OCI-LY3 (cell line): ENCODE data around the gene RHNO1.
"Not testable (repeated sequence)": the region's sequence is repeated elsewhere in the genome, so short reads cannot be mapped to it uniquely, and the experiment has no call there.

ENCODE experiments used
- H2AFZ ChIP-seq: fragments of 200-600, 300-600 bp; shearing (Covaris generic); 2 replicates; pipeline ENCODE4 v1.6.0; 2014; ENCODE audit warnings: antibody characterized with exemption, low read depth, low read length
- H3K27ac ChIP-seq: fragments of 200-600, 300-600 bp; sonication (generic); 2 replicates; pipeline ENCODE4 v1.5.1; 2014; ENCODE audit warnings: mild to moderate bottlenecking, low read length, moderate library complexity, mixed read lengths
- H3K27me3 ChIP-seq: fragments of 200-600, 300-600 bp; sonication (generic); 2 replicates; pipeline ENCODE4 v1.6.1; 2014; ENCODE audit warnings: low read depth, low read length, mixed read lengths
- H3K36me3 ChIP-seq: fragments of 200-600, 300-600 bp; sonication (generic); replicated peaks from 2 replicates; pipeline ENCODE3; 2014; ENCODE audit warnings: low read depth, low read length, mixed read lengths
- H3K4me1 ChIP-seq: fragments of 300-600, 200-600 bp; sonication (generic); 2 replicates; pipeline ENCODE4 v1.6.1; 2014; ENCODE audit warnings: low read length, mixed read lengths
- H3K4me2 ChIP-seq: fragments of 200-600, 300-600 bp; sonication (generic); 2 replicates; pipeline ENCODE4 v1.6.1; 2014; ENCODE audit warnings: low read length, mixed read lengths
- H3K4me3 ChIP-seq: fragments of 300-600, 200-600 bp; sonication (generic); 2 replicates; pipeline ENCODE4 v1.5.1; 2014; ENCODE audit warnings: antibody characterized with exemption, mild to moderate bottlenecking, low read length, moderate library complexity
- H3K79me2 ChIP-seq: fragments of 300-600, 200-600 bp; shearing (Covaris generic); 2 replicates; pipeline ENCODE4 v1.6.1; 2014; ENCODE audit warnings: mild to moderate bottlenecking, low read length, mixed read lengths
- H3K9ac ChIP-seq: fragments of 300-600, 200-600 bp; shearing (Covaris generic); 2 replicates; pipeline ENCODE4 v1.6.0; 2014; ENCODE audit warnings: mild to moderate bottlenecking, low read length, moderate library complexity
- H3K9me3 ChIP-seq: fragments of 200-600, 300-600 bp; shearing (Covaris generic); 2 replicates; pipeline ENCODE4 v1.6.1; 2014; ENCODE audit warnings: low read length, mixed read lengths; ENCODE audit not compliant: insufficient read depth
- H4K20me1 ChIP-seq: fragments of 200-600, 300-600 bp; sonication (generic); 2 replicates; pipeline ENCODE4 v1.6.1; 2016; ENCODE audit warnings: low read length, mixed read lengths; ENCODE audit not compliant: insufficient read depth
- CTCF ChIP-seq: fragments of 200-600, 300-600 bp; sonication (generic); IDR thresholded peaks from 2 replicates; pipeline ENCODE4 v1.5.1; 2014; ENCODE audit warnings: antibody characterized with exemption, low read length, low read depth
- EZH2phosphoT487 ChIP-seq: fragments of 200-600 bp; shearing (Covaris generic); IDR thresholded peaks from 2 replicates; pipeline ENCODE4 v1.6.1; 2018; ENCODE audit warnings: antibody characterized with exemption, mixed run types, low read depth

RHNO1 gene

GRCh38 chr12:2860170-2860569 lies 16.9 kb upstream of the RHNO1 start:
- Histone ChIP-seq H3K27ac (no peak overlapping the region), H4K20me1 (no peaks in the 10 kb centered on the region), H3K4me1 (no peaks in the 10 kb centered on the region), H2AFZ (no peak overlapping the region), H3K4me3 (no peak overlapping the region), H3K9ac (no peak overlapping the region), H3K79me2 (no peaks in the 10 kb centered on the region), H3K36me3 (peaks cover 54% of the 10 kb centered on the region), H3K9me3 (no peaks in the 10 kb centered on the region), H3K27me3 (no peaks in the 10 kb centered on the region), H3K4me2 (no peak overlapping the region)
- no peak for TF ChIP-seq EZH2phosphoT487

GRCh38 chr12:2862876-2863275 lies 14.1 kb upstream of the RHNO1 start:
- no peaks in the 10 kb centered on the region for H3K79me2 ChIP-seq
- H3K27me3 ChIP-seq = no peaks in the 10 kb centered on the region
- no peak overlapping the region for H3K9ac ChIP-seq
- H4K20me1 ChIP-seq = no peaks in the 10 kb centered on the region
- no peak overlapping the region for H3K4me2 ChIP-seq
- H3K9me3 ChIP-seq = no peaks in the 10 kb centered on the region
- no peak overlapping the region for H2AFZ ChIP-seq
- no peak overlapping the region for H3K27ac ChIP-seq
- no peak for TF ChIP-seq CTCF
- H3K4me1 ChIP-seq = no peaks in the 10 kb centered on the region
- no peak overlapping the region for H3K4me3 ChIP-seq
- H3K36me3 ChIP-seq = peaks cover 63% of the 10 kb centered on the region

GRCh38 chr12:2863402-2863801 lies 13.6 kb upstream of the RHNO1 start:
- H3K36me3 ChIP-seq = peaks cover 64% of the 10 kb centered on the region

GRCh38 chr12:2864198-2864597 lies 12.8 kb upstream of the RHNO1 start:
- H3K79me2 ChIP-seq = no peaks in the 10 kb centered on the region
- no peak overlapping the region for H3K27ac ChIP-seq
- H2AFZ ChIP-seq = no peak overlapping the region
- no peak for TF ChIP-seq CTCF
- TF ChIP-seq EZH2phosphoT487 = no peak
- H3K9me3 ChIP-seq = no peaks in the 10 kb centered on the region
- no peak overlapping the region for H3K9ac ChIP-seq
- no peak overlapping the region for H3K4me3 ChIP-seq
- no peaks in the 10 kb centered on the region for H3K4me1 ChIP-seq
- H4K20me1 ChIP-seq = no peaks in the 10 kb centered on the region
- H3K27me3 ChIP-seq = no peaks in the 10 kb centered on the region
- H3K36me3 ChIP-seq = peaks cover 60% of the 10 kb centered on the region
- H3K4me2 ChIP-seq = no peak overlapping the region

More at GRCh38 chr12:2863402-2863801, 13.6 kb upstream of the RHNO1 start:
- not testable (repeated sequence) for H3K4me2 ChIP-seq, H3K9me3 ChIP-seq, H4K20me1 ChIP-seq, H2AFZ ChIP-seq, H3K79me2 ChIP-seq, H3K4me3 ChIP-seq, H3K9ac ChIP-seq, H3K4me1 ChIP-seq, H3K27me3 ChIP-seq, H3K27ac ChIP-seq

GRCh38 chr12:2868986-2869632 lies 7.9 kb upstream of the RHNO1 start:
- not testable (repeated sequence) for H3K9me3 ChIP-seq, H3K27me3 ChIP-seq, H4K20me1 ChIP-seq, H2AFZ ChIP-seq, H3K9ac ChIP-seq, H3K4me1 ChIP-seq, H3K27ac ChIP-seq, H3K4me2 ChIP-seq, H3K4me3 ChIP-seq
- peaks cover 23% of the 10 kb centered on the region for H3K79me2 ChIP-seq
- H3K36me3 ChIP-seq = peaks cover 50% of the 10 kb centered on the region
